ENCODE results near the gene LARGE1. TPM values are rescaled to one million over a fixed set of nuclear protein-coding genes. Genes with fewer than 3 reads are reported as not detected.

LARGE1 gene
- total RNA-seq, 1 donor from 2014 or later, result 27.4 TPM

GRCh38 chr22:33913188-33913587, 7.1 kb downstream of the LARGE1 start:
- H3K4me3 ChIP-seq, result no peak overlapping the region
- ATAC-seq (peak in 1 of 2 donors; percentile 58), DNase-seq (no peak)
- TF ChIP-seq CTCF (IDR thresholded peaks at IDR 0.05), result no peak
- H3K9me3 ChIP-seq, result no peaks in the 10 kb centered on the region
- intact Hi-C loops (cut with DNase I), result no loop called here
- no peaks in the 10 kb centered on the region for H3K36me3 ChIP-seq
- peaks cover 5% of the 10 kb centered on the region for H3K4me1 ChIP-seq
- H3K27me3 ChIP-seq (ENCODE audit: low read depth), result no peaks in the 10 kb centered on the region
- no peak overlapping the region for H3K27ac ChIP-seq

GRCh38 chr22:33909911-33910310, 10.4 kb downstream of the LARGE1 start:
- intact Hi-C loops (cut with DNase I), result no loop called here
- H3K27me3 ChIP-seq (ENCODE audit: low read depth), result no peaks in the 10 kb centered on the region
- H3K4me1 ChIP-seq, result no peaks in the 10 kb centered on the region
- no peak overlapping the region for H3K4me3 ChIP-seq
- ATAC-seq (no peak), DNase-seq (no peak)
- H3K36me3 ChIP-seq, result no peaks in the 10 kb centered on the region
- H3K9me3 ChIP-seq, result no peaks in the 10 kb centered on the region
- H3K27ac ChIP-seq, result no peak overlapping the region
- TF ChIP-seq CTCF (IDR thresholded peaks at IDR 0.05), result no peak

- intact Hi-C loops (cut with DNase I), result no loop called here
These were observed 11.2 kb downstream of the LARGE1 start for GRCh38 chr22:33909075-33909458.

GRCh38 chr22:33908171-33909074, 11.9 kb downstream of the LARGE1 start:
- TF ChIP-seq CTCF (IDR thresholded peaks at IDR 0.05), result no peak
- DNase-seq (no peak), ATAC-seq (no peak)
- no peak overlapping the region for H3K4me3 ChIP-seq
- H3K4me1 ChIP-seq, result no peaks in the 10 kb centered on the region
- no peaks in the 10 kb centered on the region for H3K36me3 ChIP-seq
- H3K27me3 ChIP-seq (ENCODE audit: low read depth), result no peaks in the 10 kb centered on the region
- peak overlapping the region; percentile 18 for H3K27ac ChIP-seq
- no peaks in the 10 kb centered on the region for H3K9me3 ChIP-seq
- intact Hi-C loops (cut with DNase I), result no loop called here

More at GRCh38 chr22:33909075-33909458, 11.2 kb downstream of the LARGE1 start:
- no peaks in the 10 kb centered on the region for H3K36me3 ChIP-seq
- no peak for TF ChIP-seq CTCF (IDR thresholded peaks at IDR 0.05)
- DNase-seq, result no peak
- no peaks in the 10 kb centered on the region for H3K4me1 ChIP-seq
- H3K27me3 ChIP-seq (ENCODE audit: low read depth), result no peaks in the 10 kb centered on the region
- peak overlapping the region; percentile 18 for H3K27ac ChIP-seq
- ATAC-seq, result peak; percentile 32 to 45
- H3K4me3 ChIP-seq, result no peak overlapping the region
- H3K9me3 ChIP-seq, result no peaks in the 10 kb centered on the region

GRCh38 chr22:33906954-33907353, 13.3 kb downstream of the LARGE1 start:
- no peaks in the 10 kb centered on the region for H3K27me3 ChIP-seq (ENCODE audit: low read depth)
- intact Hi-C loops (cut with DNase I), result no loop called here
- ATAC-seq, result no peak
- TF ChIP-seq CTCF (IDR thresholded peaks at IDR 0.05), result no peak
- no peak overlapping the region for H3K4me3 ChIP-seq
- no peaks in the 10 kb centered on the region for H3K36me3 ChIP-seq
- no peaks in the 10 kb centered on the region for H3K9me3 ChIP-seq
- H3K4me1 ChIP-seq, result no peaks in the 10 kb centered on the region
- no peak for DNase-seq
- H3K27ac ChIP-seq, result no peak overlapping the region

All from lower lobe of right lung (tissue), 2 donors.